ENCODE data around the gene WWC2.

WWC2 gene

GRCh38 chr4:183333983-183334382 lies 234.9 kb downstream of the WWC2 start (continued):
- TF ChIP-seq PATZ1 (tag by site-specific recombination; IDR thresholded peaks at IDR 0.05) (no peak), ZNF302 (tag by site-specific recombination; IDR thresholded peaks at IDR 0.05; ENCODE audit: low read depth) (no peak), KLF7 (tag by site-specific recombination; IDR thresholded peaks at IDR 0.05; ENCODE audit: borderline replicate concordance) (no peak), SETDB1 (IDR thresholded peaks at IDR 0.05; ENCODE audit: insufficient read length, low read length) (no peak), ZNF514 (tag by site-specific recombination; IDR thresholded peaks at IDR 0.05) (no peak), ZNF133 (tag by site-specific recombination; IDR thresholded peaks at IDR 0.05) (no peak), GFI1B (tag by site-specific recombination; IDR thresholded peaks at IDR 0.05) (peak; percentile 87), ZNF214 (tag by site-specific recombination; IDR thresholded peaks at IDR 0.05; ENCODE audit: borderline replicate concordance) (no peak), OSR2 (tag by site-specific recombination; IDR thresholded peaks at IDR 0.05) (no peak), ZSCAN4 (tag by site-specific recombination; IDR thresholded peaks at IDR 0.05) (no peak), ZNF366 (tag by site-specific recombination; conservative IDR thresholded peaks at IDR 0.05) (no peak), ZNF510 (tag by site-specific recombination; IDR thresholded peaks at IDR 0.05; ENCODE audit: insufficient replicate concordance) (no peak), GLIS1 (tag by site-specific recombination; IDR thresholded peaks at IDR 0.05) (peak; percentile 51), ZNF600 (tag by site-specific recombination; IDR thresholded peaks at IDR 0.05) (peak; percentile 65), ZNF335 (tag by site-specific recombination; conservative IDR thresholded peaks at IDR 0.05) (no peak), ZBTB21 (tag by site-specific recombination; IDR thresholded peaks at IDR 0.05) (no peak), ATF2 (tag by site-specific recombination; IDR thresholded peaks at IDR 0.05; ENCODE audit: low read depth) (no peak), ZNF416 (tag by site-specific recombination; IDR thresholded peaks at IDR 0.05) (no peak), ZNF274 (IDR thresholded peaks at IDR 0.05; ENCODE audit: low read length) (no peak), ZNF274 (tag by site-specific recombination; IDR thresholded peaks at IDR 0.05; ENCODE audit: borderline replicate concordance) (no peak), TCF7L2 (IDR thresholded peaks at IDR 0.05; ENCODE audit: borderline replicate concordance, low read depth, low read length) (no peak), ZNF701 (tag by site-specific recombination; IDR thresholded peaks at IDR 0.05) (no peak), ZNF747 (tag by site-specific recombination; IDR thresholded peaks at IDR 0.05) (no peak), ZNF692 (tag by site-specific recombination; IDR thresholded peaks at IDR 0.05) (no peak), ZBTB17 (tag by site-specific recombination; IDR thresholded peaks at IDR 0.05) (no peak), ZNF488 (tag by site-specific recombination; IDR thresholded peaks at IDR 0.05) (no peak), ZNF211 (tag by site-specific recombination; IDR thresholded peaks at IDR 0.05; ENCODE audit: low read depth) (no peak), ZXDB (tag by site-specific recombination; IDR thresholded peaks at IDR 0.05) (no peak), ZNF629 (tag by site-specific recombination; IDR thresholded peaks at IDR 0.05) (peak; percentile 66), EGR2 (tag by site-specific recombination; IDR thresholded peaks at IDR 0.05; ENCODE audit: low read depth) (no peak), ZNF148 (tag by site-specific recombination; IDR thresholded peaks at IDR 0.05; ENCODE audit: borderline replicate concordance) (no peak), ZSCAN30 (tag by site-specific recombination; IDR thresholded peaks at IDR 0.05) (no peak), ZNF664 (tag by site-specific recombination; IDR thresholded peaks at IDR 0.05) (peak; percentile 11; the same call in 1 of the 2 replicates), ZNF792 (tag by site-specific recombination; IDR thresholded peaks at IDR 0.05) (no peak)
